Inflammatory macrophage treated with lipopolysaccharide for 1 hour (primary cell): ENCODE measurements around the gene VEZF1.
"Not testable (repeated sequence)": the region's sequence is repeated elsewhere in the genome, so short reads cannot be mapped to it uniquely, and the experiment has no call there.

ENCODE experiments used
- DNase-seq, 2 donors: peaks; one replicate each; pipeline ENCODE4 v3.0.0-alpha.2; 2020 to 2022

The VEZF1 gene

DNA sequence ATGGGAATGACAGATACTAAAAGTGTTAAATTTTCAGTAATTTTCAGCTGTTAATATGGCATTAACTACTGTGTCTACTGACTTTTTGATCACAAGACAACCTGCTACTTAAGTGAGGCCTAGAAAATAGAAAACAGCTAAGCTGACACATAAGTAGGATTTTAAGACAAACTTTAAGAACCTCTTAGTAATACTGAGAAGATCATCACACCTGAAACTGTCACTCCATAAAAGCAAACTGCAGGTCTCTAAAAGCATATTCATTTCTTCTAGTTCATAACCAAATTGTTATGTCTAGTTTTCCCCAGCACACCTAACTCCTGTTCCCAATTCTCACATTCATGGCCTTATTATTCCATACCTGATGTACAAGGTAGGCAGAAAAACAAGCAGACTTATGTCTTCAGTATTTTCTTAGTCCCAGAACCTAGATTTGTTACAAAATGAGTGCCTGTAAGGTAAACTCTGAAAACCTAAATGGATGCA, 11.0 kb upstream of the VEZF1 start:
- DNase-seq = no peak

DNA sequence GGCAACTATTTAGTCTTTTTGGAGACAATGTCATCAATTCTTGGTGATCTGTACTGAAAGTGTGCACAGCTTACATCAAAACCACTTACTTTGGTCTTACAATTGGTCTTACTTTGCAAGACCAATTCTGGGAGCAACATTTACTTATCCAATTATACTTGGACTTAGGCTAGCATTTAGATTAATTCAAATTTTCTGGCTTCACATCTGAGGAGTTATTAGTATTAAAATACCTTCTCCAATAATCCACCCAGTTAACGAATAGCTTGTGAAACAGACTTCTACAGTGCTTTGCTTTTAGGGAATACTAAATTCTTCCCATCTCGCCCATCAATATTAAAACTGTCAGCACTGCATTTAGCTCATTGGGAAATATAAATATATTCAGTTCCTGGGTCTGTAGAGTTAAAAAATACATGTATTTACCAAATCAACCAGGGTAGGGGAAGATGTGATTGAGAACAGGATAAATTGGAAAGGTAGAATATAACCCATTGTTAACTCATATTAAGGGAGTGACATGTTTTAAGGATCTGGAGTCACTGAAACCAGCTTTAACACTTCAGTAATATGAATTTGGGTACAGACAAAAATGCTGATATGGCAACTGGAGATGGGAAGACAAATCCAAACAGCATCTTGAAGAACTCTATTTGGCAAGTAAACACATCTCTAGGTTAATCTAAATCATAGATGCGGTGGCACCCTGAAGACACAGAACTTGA, 9.2 kb upstream of the VEZF1 start:
- DNase-seq = no peak

DNA sequence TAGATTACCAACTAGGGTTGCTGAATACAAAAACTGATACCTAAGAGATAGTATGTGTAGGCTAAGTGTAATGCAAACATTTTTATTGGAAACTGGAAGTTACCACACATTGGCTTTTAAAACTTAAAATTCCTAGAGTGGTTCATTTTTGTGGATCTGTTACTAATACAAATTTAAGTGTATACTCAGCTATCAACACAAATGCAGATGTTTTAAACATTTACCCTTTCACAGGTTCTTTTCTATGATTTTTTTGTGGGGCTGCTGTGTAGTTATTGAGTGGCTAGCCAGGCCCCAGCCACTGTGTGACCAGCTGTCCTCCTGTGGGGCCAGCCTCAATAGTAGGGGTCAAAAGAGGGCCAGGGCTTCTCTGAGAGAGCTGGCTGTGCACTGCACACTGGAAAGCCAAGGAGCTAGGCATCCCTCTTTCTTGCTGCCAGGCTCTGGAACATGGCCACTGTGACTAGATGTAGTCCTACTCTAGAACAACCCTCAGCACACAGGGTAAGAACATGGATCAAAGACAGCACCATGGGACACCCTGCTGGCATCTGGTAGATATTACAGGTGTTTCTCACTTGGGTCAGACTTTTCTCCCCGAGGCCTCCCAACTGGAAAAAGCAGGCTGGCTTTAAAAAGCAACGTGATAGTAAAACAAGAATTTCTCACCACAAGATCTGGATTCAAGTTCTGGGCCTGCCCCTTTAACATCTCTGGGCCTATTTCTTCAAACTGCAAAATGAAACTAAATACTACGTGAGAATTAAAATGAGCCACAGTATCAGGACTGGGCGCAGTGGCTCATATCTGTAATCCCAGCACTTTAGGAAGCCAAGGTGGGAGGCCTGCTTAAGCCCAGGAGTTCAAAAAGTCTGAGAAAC, 7.3 kb upstream of the VEZF1 start:
- peak; percentile 60 to 72 for DNase-seq

DNA sequence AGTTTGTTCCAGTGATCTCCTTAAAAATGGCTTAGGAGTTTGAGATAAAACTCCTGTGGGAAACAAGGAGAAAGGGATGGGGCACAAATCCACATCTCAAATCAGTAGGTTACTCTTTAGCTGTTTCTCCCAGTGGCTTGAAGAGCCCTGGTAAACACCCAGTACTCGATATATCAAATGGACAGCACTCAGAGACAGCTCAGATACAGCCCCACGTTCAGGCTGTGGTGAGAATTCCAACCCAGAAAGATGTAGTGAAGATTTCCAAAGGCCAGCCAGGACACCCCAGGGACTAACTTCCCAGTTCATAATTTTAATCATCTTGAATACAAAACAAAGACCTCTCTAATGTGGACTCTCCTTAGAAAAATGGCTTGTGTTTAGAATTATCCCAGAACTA, 6.4 kb upstream of the VEZF1 start:
- no peak for DNase-seq

DNA sequence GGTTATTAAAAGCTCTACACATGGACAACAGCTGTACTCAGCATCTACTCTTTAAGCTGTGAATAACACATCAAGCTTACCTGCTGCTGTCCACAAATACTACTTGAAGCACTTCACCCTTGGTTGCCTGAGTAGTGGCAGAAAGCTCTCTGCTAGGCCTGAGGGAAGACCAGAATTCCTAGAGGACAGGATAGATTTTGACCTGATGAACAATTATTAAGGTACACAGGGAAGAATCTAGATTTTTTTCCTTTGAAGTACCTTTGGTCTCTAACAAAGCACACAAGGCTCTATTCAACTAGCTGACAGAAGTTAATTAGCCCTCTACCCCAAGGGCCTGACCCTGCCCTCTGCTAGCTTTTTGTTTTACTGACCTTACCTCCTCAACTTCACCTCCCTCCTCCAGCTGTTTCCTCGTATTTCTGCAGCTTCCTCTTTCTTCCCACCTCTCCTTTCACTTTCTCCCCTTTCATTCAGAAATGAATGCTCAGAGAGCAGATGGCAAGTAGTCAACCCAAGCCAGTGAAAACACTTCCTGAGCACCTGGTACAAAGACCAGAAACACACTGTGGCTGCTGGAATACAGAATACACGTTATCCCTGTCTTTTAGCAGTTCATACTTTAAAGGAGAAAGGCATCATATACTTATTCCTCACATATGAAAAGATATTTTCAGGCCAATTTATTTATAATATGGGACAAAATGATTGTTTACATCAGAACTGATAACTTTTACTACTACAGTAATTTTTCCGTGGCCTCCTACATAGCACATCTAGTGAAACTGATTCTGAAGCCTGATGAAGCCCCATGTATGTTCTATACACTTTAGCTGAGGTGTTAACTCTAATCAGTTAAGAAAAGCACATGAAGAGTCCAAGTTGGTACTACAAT, 5.7 kb upstream of the VEZF1 start:
- no peak for DNase-seq

DNA sequence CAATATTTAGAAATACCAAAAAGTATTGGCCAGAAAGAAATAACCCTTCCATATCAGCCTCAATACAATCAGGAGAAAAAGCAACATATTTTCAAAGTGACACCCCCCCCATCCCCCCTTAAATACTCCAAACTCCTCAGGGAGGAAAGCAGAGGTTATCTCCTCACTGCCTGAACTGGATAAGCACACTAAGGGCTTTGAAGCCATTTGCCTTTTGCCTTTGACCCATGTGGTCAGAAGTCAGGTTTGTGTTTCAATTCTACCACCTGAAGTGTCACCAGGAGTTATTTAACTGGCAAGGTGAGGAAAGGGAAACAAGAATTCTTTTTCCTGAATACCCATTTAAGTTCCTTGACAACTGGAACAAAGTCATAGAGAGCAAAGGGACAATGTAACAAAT, 3.5 kb upstream of the VEZF1 start:
- DNase-seq = no peak

DNA sequence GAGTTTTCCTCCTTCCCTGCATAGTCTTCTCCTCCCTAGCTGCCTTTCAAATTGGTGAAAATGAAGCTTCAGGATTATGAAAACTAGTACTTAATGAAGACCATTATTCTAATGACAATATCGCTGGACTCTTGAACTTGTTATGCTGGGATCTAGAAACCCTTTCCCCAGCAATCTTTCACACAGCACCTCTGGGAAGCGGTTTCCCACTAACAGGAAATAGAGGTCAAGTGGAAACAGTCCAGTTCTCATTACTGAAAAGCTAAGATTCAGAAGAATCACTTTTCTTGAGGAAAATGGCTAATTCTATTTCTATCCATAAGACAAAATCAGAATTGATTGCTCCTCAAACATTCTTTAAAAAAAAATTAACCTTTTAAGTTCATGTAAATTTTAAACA, 2.0 kb upstream of the VEZF1 start:
- DNase-seq = no peak

DNA sequence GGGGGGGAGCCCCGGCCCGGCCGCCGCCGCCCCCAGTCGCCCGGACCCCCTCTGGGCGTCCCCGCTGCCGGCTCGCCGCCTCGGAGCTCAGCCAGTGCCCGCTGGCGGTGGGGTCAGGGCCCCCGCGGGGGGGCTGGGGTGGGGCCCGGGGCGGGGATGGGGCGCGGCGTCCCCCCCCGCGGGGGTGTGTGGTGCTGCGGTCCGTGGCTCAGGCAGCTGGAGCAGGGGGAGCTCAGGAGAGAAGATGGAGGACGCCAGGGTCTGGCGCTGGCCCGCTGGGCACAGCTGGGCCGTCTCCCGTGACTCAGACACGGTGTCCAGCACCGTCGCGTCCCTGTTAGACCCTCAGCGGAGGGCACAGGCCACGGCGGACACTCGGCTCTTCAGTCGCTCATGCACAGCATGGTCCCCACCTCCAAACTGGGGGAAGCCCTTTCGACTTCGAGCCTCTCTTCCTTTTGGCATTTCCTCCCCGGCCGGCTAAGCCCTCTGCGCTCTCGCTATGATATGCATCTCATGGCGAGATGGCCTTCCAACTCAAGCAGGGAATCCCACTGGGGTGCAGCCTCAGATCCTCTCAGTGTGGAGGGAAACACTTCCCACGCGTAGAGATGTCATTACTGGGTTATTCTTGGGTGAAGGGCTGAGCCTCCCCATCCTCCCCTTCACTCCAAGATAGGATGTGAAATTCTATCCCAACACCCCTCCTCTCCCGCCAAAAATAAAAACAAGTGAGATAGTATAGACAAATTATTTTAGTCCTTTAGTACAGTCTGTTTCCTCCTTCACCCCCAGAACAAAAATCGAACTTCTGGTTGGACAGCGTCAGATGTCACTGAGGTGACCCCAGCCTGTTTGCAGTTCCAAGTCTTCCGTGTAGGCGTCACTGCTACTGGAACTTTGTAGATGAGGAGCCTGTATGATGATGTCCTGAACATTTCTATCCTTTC, 522 bp upstream of the VEZF1 start:
- DNase-seq = peak; percentile 33 to 35

DNA sequence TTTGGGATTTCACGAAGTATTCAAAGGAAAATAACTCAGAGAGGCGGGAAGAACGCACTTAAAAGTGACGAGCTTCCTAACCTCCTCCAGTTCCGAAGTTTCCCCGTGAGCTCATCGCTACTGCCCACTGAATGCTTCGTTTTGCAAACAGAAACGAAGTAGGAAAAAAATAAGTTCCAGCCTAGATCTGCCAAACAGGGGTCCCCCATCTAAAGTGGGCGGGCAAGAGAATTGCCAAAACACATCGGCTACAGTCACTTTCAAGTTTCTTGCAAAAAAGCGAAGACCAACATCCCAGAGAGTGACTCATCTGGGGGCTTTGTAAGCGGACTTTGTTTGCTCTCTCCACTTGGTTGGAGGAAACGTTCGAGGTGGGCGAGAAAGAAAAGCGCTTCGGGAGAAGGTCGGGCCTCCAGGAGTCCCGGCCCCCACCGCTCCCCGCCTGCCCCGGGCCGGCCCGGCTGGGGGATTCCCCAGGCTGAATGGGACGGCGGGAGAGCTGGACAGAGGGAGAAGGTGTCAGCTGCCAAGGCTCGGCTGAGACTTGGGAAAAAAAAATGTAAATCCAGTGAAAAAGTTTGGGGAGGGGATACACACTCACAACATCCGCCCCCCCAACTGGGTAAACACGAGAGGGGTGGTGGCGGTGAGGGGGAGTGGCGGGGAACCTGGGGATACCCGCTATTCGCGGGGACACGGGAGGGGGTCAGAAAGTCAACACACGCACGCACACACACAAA, 1.0 kb downstream of the VEZF1 start:
- DNase-seq = peak; percentile 86 to 92

DNA sequence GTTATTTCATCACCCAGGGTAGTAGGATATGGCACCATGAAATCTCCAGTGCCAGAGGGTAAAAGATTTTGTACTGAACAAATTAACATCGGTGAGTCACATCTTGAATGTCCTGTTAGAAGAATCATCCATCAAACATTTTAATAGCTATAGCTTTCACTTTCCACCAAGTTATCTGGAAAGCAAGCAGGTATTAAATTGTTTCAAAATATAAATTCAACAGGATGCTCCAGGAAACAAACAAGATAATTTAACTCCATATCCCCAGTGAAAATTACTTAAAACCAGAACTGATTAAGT, 2.4 kb downstream of the VEZF1 start:
- peak; percentile 17 to 56 for DNase-seq

DNA sequence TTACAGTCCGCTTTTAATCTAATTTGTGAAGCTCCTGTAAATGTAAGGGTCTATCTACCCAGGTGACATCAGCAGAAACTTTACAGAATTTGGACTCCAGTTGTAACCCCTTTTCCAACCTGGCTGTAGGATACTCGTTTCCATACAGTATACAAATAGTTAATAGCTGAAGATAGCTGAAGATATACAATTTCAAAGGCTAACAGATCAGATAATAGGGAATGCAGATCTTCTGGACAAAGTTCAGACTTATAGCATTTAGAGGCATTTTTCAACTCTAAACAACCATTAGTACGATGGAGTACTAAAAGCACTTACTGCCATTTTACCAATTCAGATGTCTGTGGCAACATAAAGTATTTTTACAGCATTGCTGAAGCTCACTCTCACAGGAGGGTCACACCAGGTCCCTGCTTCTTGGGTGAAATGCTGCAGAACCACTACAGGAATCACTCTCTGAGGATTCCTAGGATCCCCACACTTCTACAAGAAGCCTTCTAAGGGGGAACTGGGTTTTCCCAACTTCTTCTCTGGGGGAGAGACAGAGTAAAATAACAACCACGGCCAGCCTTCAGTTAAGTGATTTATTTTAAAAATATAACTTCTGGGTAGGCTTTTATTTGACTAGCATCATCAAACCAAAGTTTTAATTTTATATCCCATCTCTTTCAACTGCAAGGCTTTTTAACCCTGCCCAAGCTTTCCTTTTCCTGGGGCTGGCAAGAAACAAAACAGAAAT, 2.9 kb downstream of the VEZF1 start:
- no peak for DNase-seq

DNA sequence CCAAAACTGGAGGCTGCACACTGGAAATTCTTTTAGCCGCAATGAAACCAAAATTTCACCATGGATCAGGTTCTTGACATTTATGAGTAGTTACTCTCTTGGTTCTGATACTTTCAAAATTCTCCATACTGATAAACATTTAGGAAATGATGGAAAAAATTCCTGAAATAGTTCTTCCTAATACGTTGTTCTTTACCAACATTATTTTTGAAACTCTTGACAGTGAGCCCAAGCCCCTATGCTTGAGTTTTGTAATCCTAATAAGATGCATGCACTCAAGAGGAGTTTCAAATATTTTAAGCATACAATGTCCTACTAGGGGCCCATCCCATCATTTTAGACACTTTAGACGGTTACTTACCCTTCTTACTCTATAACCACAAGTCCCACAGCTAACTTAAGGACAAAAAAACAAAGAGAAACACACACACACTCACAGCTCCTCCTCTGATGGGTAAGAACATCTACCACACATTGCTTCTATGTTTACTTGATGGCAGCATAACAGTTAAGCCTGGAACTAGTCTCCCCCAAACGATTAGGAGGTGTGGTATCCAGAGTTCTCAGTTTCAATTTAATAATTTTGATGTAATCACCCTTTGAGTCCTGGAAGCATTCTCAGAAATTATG, 3.7 kb downstream of the VEZF1 start:
- DNase-seq = no peak

DNA sequence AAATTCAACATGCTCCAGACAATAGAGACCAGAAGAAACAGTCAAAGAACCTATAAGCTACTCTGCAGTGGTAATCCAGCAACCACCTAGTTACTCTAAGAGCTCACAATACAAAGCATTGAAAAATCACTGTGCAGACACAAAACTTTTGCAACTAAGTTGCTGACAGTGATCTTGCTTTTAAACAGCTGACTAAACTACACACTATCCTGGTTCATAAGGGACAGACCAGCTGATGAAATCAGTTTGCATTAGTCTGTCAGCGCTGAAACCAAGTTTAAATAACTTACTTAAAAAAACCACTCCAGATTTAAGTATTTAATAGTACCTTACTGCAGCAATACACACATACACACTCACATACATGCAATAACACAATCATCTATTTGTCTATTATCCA, 4.6 kb downstream of the VEZF1 start:
- DNase-seq = no peak

DNA sequence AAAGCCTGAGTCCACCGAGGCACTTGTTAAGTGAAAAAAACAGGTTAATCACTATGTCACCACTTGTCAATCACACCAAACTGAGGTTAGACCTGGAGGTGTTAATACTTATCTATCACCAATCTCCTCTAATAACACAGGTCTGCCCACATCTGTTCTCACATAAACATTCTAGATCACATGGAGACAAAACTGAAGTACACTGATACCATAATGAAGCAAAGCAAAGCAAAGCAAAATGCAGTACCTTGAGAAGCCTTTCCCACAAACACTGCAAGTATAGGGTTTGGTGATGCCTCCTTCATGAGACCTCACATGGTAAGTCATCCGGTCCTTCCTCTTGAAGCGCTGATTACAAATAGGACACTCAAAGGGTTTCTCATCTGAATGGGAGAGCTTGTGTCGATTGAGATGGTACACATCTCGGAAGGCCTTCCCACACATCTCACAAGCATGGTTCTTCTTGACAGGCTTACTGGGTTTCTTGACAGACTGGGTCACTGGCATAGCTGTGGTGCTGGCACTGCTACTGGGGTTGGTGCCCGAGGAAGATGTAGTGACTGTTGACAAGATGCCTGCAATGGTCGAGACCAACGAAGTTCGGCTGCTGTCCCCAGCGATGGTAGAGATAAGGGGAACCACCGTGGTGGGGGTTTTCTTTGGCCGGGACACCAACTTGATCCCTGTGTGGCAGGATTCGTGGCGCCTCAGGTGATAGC, 5.4 kb downstream of the VEZF1 start:
- no peak for DNase-seq

DNA sequence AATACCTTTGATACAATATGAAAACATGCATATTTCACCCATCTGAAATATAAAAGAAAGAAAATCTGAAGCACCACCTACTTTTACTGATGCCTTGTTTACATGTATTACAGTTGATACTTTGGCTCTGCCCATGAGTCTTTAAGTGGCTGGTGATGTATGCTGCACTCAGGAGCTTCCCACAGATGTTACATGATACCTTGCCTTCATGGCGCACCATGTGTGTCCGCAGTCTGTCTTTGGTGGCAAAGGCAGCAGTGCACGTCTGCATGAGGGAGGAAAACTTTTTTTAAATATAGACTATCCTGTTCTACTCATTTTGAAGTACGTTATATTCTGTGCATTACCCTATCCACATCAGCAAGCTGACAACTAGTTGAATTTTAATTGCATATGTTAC, 7.5 kb downstream of the VEZF1 start:
- DNase-seq = no peak

DNA sequence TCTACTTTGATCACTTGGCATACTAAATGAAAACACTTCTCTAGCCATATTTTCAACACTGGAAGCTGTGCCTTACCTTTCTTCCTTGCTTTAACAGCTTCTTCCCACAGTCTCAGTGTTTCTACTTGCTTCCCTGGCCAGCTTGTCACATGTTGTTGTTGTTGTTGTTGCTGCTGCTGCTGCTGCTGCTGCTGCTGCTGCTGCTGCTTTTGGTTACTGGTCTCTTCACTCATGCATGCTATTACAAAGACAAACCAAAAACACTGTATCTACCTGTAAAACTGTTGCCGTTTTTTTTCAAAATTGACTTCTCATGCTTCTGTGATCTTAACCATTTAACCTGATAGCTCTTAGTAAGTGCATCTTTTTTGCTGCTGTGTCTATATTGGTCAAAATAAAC, 9.0 kb downstream of the VEZF1 start:
- no peak for DNase-seq

DNA sequence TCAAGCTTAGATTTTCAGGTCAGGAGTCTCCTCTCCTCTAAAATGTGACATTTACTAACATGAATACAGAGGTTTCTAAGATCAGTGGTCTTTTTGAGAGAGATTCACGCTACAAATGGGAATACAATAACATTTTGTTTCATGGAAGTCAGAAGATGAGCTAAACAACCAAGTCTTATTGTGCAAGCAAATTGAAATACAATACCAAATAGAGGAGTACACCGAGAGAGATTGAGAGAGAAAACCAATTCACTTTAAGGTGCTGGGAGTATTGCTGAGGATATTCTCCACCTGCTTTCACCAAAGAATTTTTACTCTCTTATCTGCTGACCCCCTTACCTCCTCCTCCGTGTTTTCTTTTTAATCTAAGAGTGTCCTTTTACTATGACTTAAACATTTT, 11.5 kb downstream of the VEZF1 start:
- DNase-seq = no peak

DNA sequence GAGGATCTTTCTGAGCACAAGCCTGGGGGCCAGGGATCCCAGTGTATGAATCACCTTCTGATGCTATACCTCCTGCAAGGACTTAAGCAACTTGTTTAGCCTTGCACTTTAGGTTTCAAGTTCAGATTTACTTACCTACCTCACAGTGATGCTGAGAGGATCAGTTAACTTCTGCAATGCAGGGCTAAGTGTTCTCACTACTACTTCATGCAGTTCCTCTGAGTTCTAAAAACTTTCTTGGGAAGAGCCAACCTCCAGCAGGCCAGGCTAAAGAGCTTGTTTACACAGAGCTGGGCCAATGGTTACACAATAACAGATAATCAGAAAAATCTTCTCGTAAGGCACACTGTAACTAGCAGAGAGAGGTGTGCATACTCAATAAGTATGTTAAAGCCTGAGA, 13.0 kb downstream of the VEZF1 start:
- no peak for DNase-seq

DNA sequence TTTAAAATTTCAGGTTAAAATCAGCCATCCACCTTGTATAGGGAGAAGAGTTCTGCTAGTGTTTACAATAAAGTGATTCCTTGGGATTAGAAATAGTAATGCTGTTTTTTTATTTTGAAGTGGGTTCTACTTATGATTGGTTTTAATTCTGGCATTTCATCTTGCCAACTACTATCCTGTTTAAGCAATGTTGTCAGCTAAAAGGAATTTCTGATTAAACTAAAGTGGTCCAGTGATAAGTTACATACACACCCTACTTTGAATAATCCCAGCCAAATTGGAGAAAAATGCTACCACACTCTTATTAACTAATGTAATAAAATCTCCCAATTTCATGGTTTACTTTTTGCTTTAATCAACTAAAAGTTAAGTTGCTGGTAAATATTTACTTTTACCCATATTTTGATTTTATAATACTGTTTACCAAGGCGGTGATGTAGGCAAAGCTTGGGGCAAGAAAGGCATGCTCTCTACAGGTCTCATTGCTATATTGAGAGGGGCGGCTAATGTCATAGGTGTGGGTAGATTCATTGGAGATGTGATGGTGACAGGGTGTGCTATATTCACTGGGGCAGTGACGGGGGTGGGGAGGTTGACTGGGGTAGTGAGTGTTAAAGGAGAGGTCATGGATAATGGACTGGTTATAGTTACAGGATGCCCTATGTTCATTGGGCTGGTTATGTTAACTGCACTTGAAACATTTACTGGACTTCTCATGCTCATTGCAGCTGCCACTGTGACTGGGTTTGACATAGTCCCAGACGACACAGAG, 13.8 kb downstream of the VEZF1 start:
- not testable (repeated sequence) for DNase-seq
